GM10266 (cell line): ENCODE measurements around the gene MED15.
"Not testable (repeated sequence)": the region's sequence is repeated elsewhere in the genome, so short reads cannot be mapped to it uniquely, and the experiment has no call there.

Experiments
- DNase-seq: peaks from one replicate; pipeline ENCODE4 v3.0.0; 2012; ENCODE audit errors: extremely low spot score
- CTCF ChIP-seq: IDR thresholded peaks from 2 replicates; pipeline ENCODE4 v1.5.1; 2012; ENCODE audit warnings: mild to moderate bottlenecking, low read depth; ENCODE audit not compliant: control insufficient read depth, insufficient read depth; ENCODE audit errors: missing control alignments

The MED15 gene

GRCh38 chr22:20475115-20475436, 32.3 kb upstream of the MED15 start:
- TF ChIP-seq CTCF: no peak
- no peak for DNase-seq

DNA sequence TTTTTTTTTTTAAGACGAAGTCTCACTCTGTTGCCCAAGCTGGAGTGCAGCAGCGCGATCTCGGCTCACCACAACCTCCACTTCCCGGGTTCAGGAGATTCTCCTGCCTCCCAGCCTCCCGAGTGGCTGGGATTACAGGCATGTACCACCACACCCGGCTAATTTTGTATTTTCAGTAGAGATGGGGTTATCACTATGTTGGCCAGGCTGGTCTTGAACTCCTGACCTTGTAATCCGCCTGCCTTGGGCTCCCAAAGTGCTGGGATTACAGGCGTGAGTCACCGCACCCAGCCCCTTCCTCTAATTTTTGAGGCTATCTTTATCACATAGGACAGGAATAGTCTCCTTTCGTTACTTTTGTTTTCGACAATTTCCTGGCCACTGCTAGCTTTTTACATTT, 31.8 kb upstream of the MED15 start:
- not testable (repeated sequence) for DNase-seq

DNA sequence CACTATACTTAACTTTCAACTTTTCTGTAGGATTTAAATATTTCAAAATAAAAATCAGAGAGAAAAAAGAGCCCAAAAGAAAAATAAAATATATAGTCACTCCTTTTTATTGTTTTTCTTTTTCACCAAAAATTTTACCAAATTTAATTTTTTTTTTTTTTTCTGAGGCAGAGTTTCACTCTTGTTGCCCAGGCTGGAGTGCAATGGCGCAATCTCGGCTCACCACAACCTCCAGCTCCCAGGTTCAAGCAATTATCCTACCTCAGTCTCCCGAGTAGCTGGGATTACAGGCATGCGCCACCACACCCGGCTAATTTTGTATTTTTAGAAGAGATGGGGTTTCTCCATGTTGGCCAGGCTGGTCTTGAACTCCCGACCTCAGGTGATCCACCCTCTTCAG, 29.4 kb upstream of the MED15 start:
- not testable (repeated sequence) for DNase-seq

DNA sequence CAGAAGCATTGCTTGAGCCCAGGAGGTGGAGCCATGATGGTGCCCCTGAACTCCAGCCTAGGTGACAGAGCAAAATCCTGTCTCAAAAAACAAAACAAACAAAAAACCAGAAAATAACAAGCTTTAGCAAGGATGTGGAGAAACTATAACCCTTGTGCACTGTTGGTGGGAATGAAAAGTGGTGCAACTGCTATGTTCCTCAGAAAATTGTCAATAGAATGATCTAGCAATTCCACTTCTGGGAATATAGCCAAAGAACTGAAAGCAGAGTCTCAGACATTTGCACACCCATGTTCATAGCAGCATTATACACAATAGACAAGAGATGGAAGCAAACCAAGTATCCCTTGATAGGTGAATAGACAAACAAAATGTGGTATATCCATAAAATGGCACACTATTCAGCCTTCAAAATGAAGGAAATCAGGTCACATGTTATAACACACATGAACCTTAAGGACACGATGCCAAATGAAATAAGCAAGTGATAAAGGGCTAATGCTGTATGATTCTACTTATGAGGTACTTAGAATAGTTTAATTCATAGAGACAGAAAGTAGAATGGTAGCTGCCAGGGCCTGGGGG, 27.7 kb upstream of the MED15 start:
- no peak for DNase-seq
- no peak for TF ChIP-seq CTCF

DNA sequence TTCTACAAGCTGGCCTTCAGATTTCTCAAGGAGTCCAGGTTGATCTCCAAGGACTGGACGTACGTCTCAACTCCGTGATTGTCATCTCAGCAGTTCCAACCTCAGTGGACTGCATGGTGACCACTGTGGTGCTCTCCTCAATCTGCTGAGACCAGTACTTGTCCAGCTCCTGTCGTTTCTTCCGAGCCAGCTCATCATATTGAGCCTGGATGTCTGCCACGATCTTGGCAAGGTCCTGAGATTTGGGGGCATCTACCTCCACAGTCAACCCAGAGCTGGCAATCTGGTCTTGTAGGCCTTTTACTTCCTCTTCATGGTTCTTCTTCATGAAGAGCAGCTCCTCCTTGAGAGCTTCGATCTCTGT, 24.3 kb upstream of the MED15 start:
- not testable (repeated sequence) for DNase-seq

DNA sequence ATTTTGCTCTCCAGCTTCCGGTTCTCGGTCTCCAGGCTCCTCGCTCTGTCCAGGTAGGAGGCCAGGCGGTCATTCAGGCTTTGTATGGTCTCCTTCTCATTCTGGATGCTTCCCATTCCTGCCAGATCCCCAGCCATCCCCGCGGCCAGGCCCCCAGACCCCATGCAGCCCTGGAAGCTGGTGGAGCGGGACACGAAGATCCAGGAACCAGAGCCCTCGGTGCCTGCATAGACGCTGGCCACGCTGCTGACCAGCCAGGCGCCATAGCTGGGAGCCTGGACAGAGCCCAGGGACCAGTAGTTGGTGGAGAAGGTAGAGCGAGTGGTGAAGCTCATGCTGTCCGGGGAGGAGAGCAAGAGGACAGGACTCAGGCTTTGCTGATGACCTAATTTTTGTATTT, 23.6 kb upstream of the MED15 start:
- no peak for DNase-seq
- TF ChIP-seq CTCF: no peak

DNA sequence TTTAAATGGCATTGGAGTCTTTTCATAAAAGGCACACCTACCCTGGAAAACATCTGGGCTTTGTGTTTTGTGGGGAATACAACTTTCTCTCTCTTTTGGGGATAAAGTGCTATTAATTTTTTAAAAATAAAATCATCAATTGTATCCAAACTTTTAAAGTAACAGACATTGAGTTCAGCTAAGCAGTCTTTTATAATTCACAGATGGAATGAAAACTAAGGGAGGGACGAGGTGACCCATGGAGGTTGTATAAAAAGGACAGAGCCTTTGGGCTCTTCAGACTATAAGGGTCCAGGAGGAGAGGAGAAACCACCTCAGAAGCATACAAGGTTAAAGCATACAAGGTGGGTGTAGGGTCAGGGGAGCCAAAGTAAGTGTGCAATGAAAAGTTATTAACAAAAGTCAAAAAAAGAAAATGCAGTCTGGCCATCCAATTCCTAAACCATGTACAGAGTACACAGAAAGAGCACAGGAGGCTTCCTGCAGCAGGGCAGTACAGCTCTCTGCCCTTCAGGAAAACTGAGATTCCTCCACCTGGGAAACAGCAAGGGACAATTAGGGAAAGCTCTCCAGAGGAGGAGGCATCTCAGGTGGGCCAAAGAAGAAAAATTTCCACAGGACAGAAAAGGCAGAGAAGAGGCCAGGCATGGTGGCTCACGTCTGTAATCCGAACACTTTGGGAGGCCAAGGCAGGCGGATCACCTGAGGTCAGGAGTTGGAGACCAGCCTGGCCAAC, 22.3 kb upstream of the MED15 start:
- DNase-seq: no peak
- no peak for TF ChIP-seq CTCF

DNA sequence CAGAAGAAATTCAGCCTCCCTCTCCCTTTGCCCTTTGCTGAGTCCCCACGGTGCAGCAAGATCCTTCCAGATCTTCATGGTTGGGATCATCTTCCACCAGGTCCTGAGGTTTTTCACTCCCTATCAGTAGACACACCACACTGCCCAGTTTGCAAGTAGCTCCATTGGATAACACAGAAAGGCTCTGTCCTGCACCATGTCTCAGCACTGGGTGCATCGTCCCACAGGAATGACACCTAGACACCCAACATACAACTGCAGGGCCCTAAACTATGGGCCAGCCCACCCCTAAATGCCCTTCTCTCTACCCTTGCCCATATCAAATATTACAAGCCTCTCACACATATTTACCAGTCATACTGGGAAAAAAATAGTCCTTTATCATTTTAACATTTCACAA, 21.2 kb upstream of the MED15 start:
- DNase-seq: no peak
- TF ChIP-seq CTCF: no peak

GRCh38 chr22:20487715-20488114, 19.7 kb upstream of the MED15 start:
- no peak for TF ChIP-seq CTCF

More at GRCh38 chr22:20487715-20488114, 19.7 kb upstream of the MED15 start:
- DNase-seq: no peak
